CD8-positive, alpha-beta memory T cell (primary cell): ENCODE data around the gene ARSA. TPM values are rescaled to one million over a fixed set of nuclear protein-coding genes. Genes with fewer than 3 reads are reported as not detected.
"Not testable (repeated sequence)": the region's sequence is repeated elsewhere in the genome, so short reads cannot be mapped to it uniquely, and the experiment has no call there.

Experiments used
- CTCF ChIA-PET: fragments of 350-600 bp; sonication (Branson Sonifier 250); formaldehyde crosslinking; loops from one replicate; lab custom pipeline; 2021; ENCODE audit warnings: antibody characterized with exemption; lab: Charles Lee
- POLR2A ChIA-PET: fragments of 350-600 bp; sonication (Branson Sonifier 250); formaldehyde crosslinking; loops from one replicate; lab custom pipeline; 2021; ENCODE audit warnings: antibody characterized with exemption; lab: Charles Lee
- DNase-seq, 5 donors: peaks; one replicate each; pipeline versions ENCODE4 v3.0.0 to v3.0.0-alpha.2; 2020 to 2022; ENCODE audit warnings: mixed read lengths in 1 of 5
- H3K27ac ChIP-seq: one replicate; pipeline ENCODE4 v1.7.0; 2013; ENCODE audit warnings: low read depth, mild to moderate bottlenecking, low read length, moderate library complexity
- H3K27me3 ChIP-seq: 2 replicates; pipeline ENCODE4 v1.7.0; 2013; ENCODE audit warnings: low read length, mild to moderate bottlenecking; ENCODE audit not compliant: insufficient read depth, poor library complexity, severe bottlenecking
- H3K36me3 ChIP-seq: 2 replicates; pipeline ENCODE4 v1.7.0; 2013; ENCODE audit warnings: mild to moderate bottlenecking, low read length, moderate library complexity; ENCODE audit not compliant: insufficient read depth
- H3K4me1 ChIP-seq: 2 replicates; pipeline ENCODE4 v1.7.0; 2013; ENCODE audit warnings: mild to moderate bottlenecking, low read length, moderate library complexity; ENCODE audit not compliant: insufficient read depth
- H3K4me3 ChIP-seq: 2 replicates; pipeline ENCODE4 v1.7.0; 2013; ENCODE audit warnings: mild to moderate bottlenecking, low read length
- H3K9me3 ChIP-seq: 2 replicates; pipeline ENCODE4 v1.7.0; 2013; ENCODE audit warnings: mild to moderate bottlenecking, low read length
- H3K27ac Mint-ChIP-seq, 8 donors: one replicate each; pipeline ENCODE4 v1.8.0; 2020 to 2021; ENCODE audit warnings: mixed read lengths in 8 of 8, mild to moderate bottlenecking in 6 of 8, inconsistent platforms in 3 of 8, moderate library complexity in 3 of 8
- H3K27me3 Mint-ChIP-seq, 2 donors: one replicate each; pipeline ENCODE4 v1.8.0; 2020 to 2021; ENCODE audit warnings: mixed read lengths in 2 of 2, mild to moderate bottlenecking in 1 of 2, moderate library complexity in 1 of 2
- H3K36me3 Mint-ChIP-seq, 3 donors: one replicate each; pipeline ENCODE4 v1.8.0; 2020 to 2021; ENCODE audit warnings: mixed read lengths in 3 of 3, inconsistent platforms in 1 of 3, mild to moderate bottlenecking in 1 of 3
- H3K4me1 Mint-ChIP-seq, 3 donors: one replicate each; pipeline ENCODE4 v1.8.0; 2020 to 2021; ENCODE audit warnings: mixed read lengths in 3 of 3, inconsistent platforms in 1 of 3, mild to moderate bottlenecking in 1 of 3
- H3K4me3 Mint-ChIP-seq, 7 donors: one replicate each; pipeline ENCODE4 v1.8.0; 2020 to 2021; ENCODE audit warnings: mixed read lengths in 7 of 7, mild to moderate bottlenecking in 6 of 7, moderate library complexity in 4 of 7, inconsistent platforms in 2 of 7
- H3K9me3 Mint-ChIP-seq, 5 donors: one replicate each; pipeline ENCODE4 v1.8.0; 2020 to 2022; ENCODE audit warnings: mixed read lengths in 5 of 5, mild to moderate bottlenecking in 3 of 5, moderate library complexity in 2 of 5, inconsistent platforms in 1 of 5
- polyA plus RNA-seq: library from polyadenylated mRNA; unstranded; fragments of 300-500 nt; fragmentation: Illumina TruSeq; gene quantifications from one replicate; pipeline ENCODE4 v1.2.3, GENCODE V29; 2021
- total RNA-seq, 2 experiments: library from RNA; stranded (reverse); gene quantifications; one replicate each; pipeline ENCODE4 v1.2.3, GENCODE V29; 2021

The ARSA gene
- total and polyA plus RNA-seq, 3 experiments from 2014 or later: 10.6 to 25.3 (median 23.6) TPM

- POLR2A ChIA-PET, DNase-seq, H3K9me3 Mint-ChIP-seq, H3K27ac Mint-ChIP-seq, H3K4me3 Mint-ChIP-seq, H3K4me1 ChIP-seq, H3K4me3 ChIP-seq, H3K27ac ChIP-seq, H3K4me1 Mint-ChIP-seq, H3K36me3 ChIP-seq, H3K36me3 Mint-ChIP-seq, CTCF ChIA-PET, H3K9me3 ChIP-seq: not testable (repeated sequence)
- H3K27me3 Mint-ChIP-seq: peaks cover 17 to 29% of the 10 kb centered on the region in 2 donors
- peaks cover 23% of the 10 kb centered on the region for H3K27me3 ChIP-seq
Observed at GRCh38 chr22:50643021-50643820, 15.3 kb upstream of the ARSA start.

- CTCF ChIA-PET: no interaction called here
Observed at GRCh38 chr22:50641696-50642607, 14.0 kb upstream of the ARSA start.

GRCh38 chr22:50640857-50641647, 13.1 kb upstream of the ARSA start:
- H3K27ac ChIP-seq: no peak overlapping the region
- no peak overlapping the region for H3K4me3 ChIP-seq
- H3K27me3 Mint-ChIP-seq: peaks cover 13 to 23% of the 10 kb centered on the region in 2 donors
- H3K27me3 ChIP-seq: peaks cover 22% of the 10 kb centered on the region
- no peaks in the 10 kb centered on the region for H3K4me1 ChIP-seq
- H3K9me3 Mint-ChIP-seq: no peaks in the 10 kb centered on the region
- no peaks in the 10 kb centered on the region for H3K36me3 Mint-ChIP-seq
- no peak for DNase-seq
- peak overlapping the region in 1 of 8 donors; percentile 29 for H3K27ac Mint-ChIP-seq
- H3K4me3 Mint-ChIP-seq: no peak overlapping the region
- H3K36me3 ChIP-seq: no peaks in the 10 kb centered on the region
- ChIA-PET CTCF (no interaction called here), POLR2A (no interaction called here)
- no peaks in the 10 kb centered on the region for H3K4me1 Mint-ChIP-seq
- no peaks in the 10 kb centered on the region for H3K9me3 ChIP-seq

More at GRCh38 chr22:50641696-50642607, 14.0 kb upstream of the ARSA start:
- H3K27ac ChIP-seq: no peak overlapping the region
- Mint-ChIP-seq H3K4me3 (no peak overlapping the region), H3K36me3 (no peaks in the 10 kb centered on the region), H3K4me1 (no peaks in the 10 kb centered on the region), H3K27ac (no peak overlapping the region), H3K27me3 (peaks cover 17 to 29% of the 10 kb centered on the region in 2 donors), H3K9me3 (no peaks in the 10 kb centered on the region)
- peaks cover 23% of the 10 kb centered on the region for H3K27me3 ChIP-seq
- H3K36me3 ChIP-seq: no peaks in the 10 kb centered on the region
- POLR2A ChIA-PET: no interaction called here
- no peak overlapping the region for H3K4me3 ChIP-seq
- no peaks in the 10 kb centered on the region for H3K9me3 ChIP-seq
- no peak for DNase-seq
- no peaks in the 10 kb centered on the region for H3K4me1 ChIP-seq

- H3K4me1 ChIP-seq, H3K4me3 ChIP-seq, POLR2A ChIA-PET, H3K9me3 Mint-ChIP-seq, H3K36me3 ChIP-seq, H3K4me3 Mint-ChIP-seq, H3K4me1 Mint-ChIP-seq, H3K27ac ChIP-seq, H3K9me3 ChIP-seq, DNase-seq, H3K36me3 Mint-ChIP-seq, H3K27ac Mint-ChIP-seq, CTCF ChIA-PET: not testable (repeated sequence)
- H3K27me3 Mint-ChIP-seq: peaks cover 13 to 15% of the 10 kb centered on the region in 2 donors
- peaks cover 17% of the 10 kb centered on the region for H3K27me3 ChIP-seq
Observed at GRCh38 chr22:50640296-50640695, 12.3 kb upstream of the ARSA start.

GRCh38 chr22:50635591-50635990, 7.6 kb upstream of the ARSA start:
- Histone ChIP-seq H3K9me3 (no peaks in the 10 kb centered on the region), H3K27me3 (no peaks in the 10 kb centered on the region), H3K4me3 (no peak overlapping the region), H3K36me3 (no peaks in the 10 kb centered on the region), H3K4me1 (no peaks in the 10 kb centered on the region), H3K27ac (no peak overlapping the region)
- Mint-ChIP-seq H3K4me3 (no peak overlapping the region), H3K36me3 (no peaks in the 10 kb centered on the region), H3K9me3 (no peaks in the 10 kb centered on the region), H3K27ac (no peak overlapping the region), H3K27me3 (peaks cover 1 to 4% of the 10 kb centered on the region in 2 donors), H3K4me1 (no peaks in the 10 kb centered on the region)
- ChIA-PET CTCF (no interaction called here), POLR2A (no interaction called here)
- no peak for DNase-seq

GRCh38 chr22:50633771-50634170, 5.8 kb upstream of the ARSA start:
- no peaks in the 10 kb centered on the region for H3K27me3 ChIP-seq
- ChIA-PET POLR2A (no interaction called here), CTCF (no interaction called here)
- no peak overlapping the region for H3K4me3 Mint-ChIP-seq
- no peaks in the 10 kb centered on the region for H3K36me3 ChIP-seq
- DNase-seq: no peak
- no peak overlapping the region for H3K27ac ChIP-seq
- peaks cover 0 to 1% of the 10 kb centered on the region in 2 donors for H3K27me3 Mint-ChIP-seq
- H3K9me3 ChIP-seq: no peaks in the 10 kb centered on the region
- peaks cover 8 to 11% (median 9%) of the 10 kb centered on the region in 3 donors for H3K4me1 Mint-ChIP-seq
- H3K36me3 Mint-ChIP-seq: no peaks in the 10 kb centered on the region
- peak overlapping the region in 1 of 8 donors; percentile 68 for H3K27ac Mint-ChIP-seq
- H3K4me1 ChIP-seq: peaks cover 3% of the 10 kb centered on the region
- no peak overlapping the region for H3K4me3 ChIP-seq
- H3K9me3 Mint-ChIP-seq: peaks cover 0 to under 1% (median 0%) of the 10 kb centered on the region in 5 donors

GRCh38 chr22:50633086-50633485, 5.1 kb upstream of the ARSA start:
- POLR2A ChIA-PET: no interaction called here
- Mint-ChIP-seq H3K4me1 (peaks cover 14 to 17% (median 16%) of the 10 kb centered on the region in 3 donors), H3K27me3 (peaks cover 0 to 1% of the 10 kb centered on the region in 2 donors), H3K4me3 (no peak overlapping the region), H3K27ac (no peak overlapping the region), H3K9me3 (peaks cover 0 to 5% (median 0%) of the 10 kb centered on the region in 5 donors), H3K36me3 (peaks cover 0 to 2% (median 0%) of the 10 kb centered on the region in 3 donors)
- H3K4me3 ChIP-seq: no peak overlapping the region
- CTCF ChIA-PET: no interaction called here
- H3K4me1 ChIP-seq: peaks cover 8% of the 10 kb centered on the region
- H3K9me3 ChIP-seq: no peaks in the 10 kb centered on the region
- no peak for DNase-seq
- H3K27ac ChIP-seq: no peak overlapping the region
- H3K27me3 ChIP-seq: no peaks in the 10 kb centered on the region
- H3K36me3 ChIP-seq: no peaks in the 10 kb centered on the region
